IPS-20b (cell line): ENCODE data around the gene LINGO3.
A peak's percentile ranks its signal among the peaks of the same experiment; 100 is the strongest.
"Not testable (repeated sequence)": the region's sequence is repeated elsewhere in the genome, so short reads cannot be mapped to it uniquely, and the experiment has no call there.

Source experiments
- H3K27ac ChIP-seq: one replicate; pipeline ENCODE4 v1.5.1; 2013; ENCODE audit warnings: low read length
- H3K27me3 ChIP-seq: 2 replicates; pipeline ENCODE4 v1.6.1; 2013; ENCODE audit warnings: mild to moderate bottlenecking, low read length, inconsistent platforms; ENCODE audit not compliant: insufficient read depth
- H3K36me3 ChIP-seq: 2 replicates; pipeline ENCODE4 v1.6.1; 2013; ENCODE audit warnings: low read depth, mild to moderate bottlenecking, inconsistent platforms, low read length, moderate library complexity; ENCODE audit not compliant: insufficient read depth
- H3K4me1 ChIP-seq: 2 replicates; pipeline ENCODE4 v1.6.1; 2013; ENCODE audit warnings: mild to moderate bottlenecking, control low read depth, inconsistent platforms, low read length, moderate library complexity; ENCODE audit not compliant: insufficient read depth
- H3K4me3 ChIP-seq: 2 replicates; pipeline ENCODE4 v1.5.1; 2013; ENCODE audit warnings: mild to moderate bottlenecking, low read length, inconsistent platforms
- H3K9ac ChIP-seq: 2 replicates; pipeline ENCODE4 v1.6.1; 2013; ENCODE audit warnings: low read depth, mild to moderate bottlenecking, inconsistent platforms, low read length, moderate library complexity
- H3K9me3 ChIP-seq: 2 replicates; pipeline ENCODE4 v1.6.1; 2013; ENCODE audit warnings: mild to moderate bottlenecking, low read depth, low read length, inconsistent platforms; ENCODE audit not compliant: insufficient read depth

The LINGO3 gene, protein sequence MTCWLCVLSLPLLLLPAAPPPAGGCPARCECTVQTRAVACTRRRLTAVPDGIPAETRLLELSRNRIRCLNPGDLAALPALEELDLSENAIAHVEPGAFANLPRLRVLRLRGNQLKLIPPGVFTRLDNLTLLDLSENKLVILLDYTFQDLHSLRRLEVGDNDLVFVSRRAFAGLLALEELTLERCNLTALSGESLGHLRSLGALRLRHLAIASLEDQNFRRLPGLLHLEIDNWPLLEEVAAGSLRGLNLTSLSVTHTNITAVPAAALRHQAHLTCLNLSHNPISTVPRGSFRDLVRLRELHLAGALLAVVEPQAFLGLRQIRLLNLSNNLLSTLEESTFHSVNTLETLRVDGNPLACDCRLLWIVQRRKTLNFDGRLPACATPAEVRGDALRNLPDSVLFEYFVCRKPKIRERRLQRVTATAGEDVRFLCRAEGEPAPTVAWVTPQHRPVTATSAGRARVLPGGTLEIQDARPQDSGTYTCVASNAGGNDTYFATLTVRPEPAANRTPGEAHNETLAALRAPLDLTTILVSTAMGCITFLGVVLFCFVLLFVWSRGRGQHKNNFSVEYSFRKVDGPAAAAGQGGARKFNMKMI

DNA sequence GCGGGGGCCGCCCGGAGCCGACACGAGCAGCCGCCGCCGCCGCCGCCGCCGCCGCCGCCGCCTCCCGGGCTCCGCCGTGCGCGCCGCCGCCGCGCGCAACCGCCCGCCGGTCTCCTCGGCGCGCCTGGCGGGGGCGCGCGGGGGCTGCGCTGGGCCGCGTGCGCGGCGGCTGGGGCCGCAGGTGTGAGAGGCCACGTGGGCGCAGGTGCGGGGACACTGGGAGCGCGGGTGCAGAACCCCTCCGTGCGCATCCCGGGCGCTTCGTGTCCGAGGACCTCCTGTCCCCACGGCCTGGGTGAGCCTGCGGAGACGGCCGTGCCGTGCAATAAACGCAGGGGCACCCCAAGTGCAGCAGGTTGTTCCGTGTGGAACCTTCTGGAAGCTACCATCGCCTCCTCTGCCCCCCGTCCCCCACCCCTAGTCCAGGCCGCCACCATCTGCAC, at the start of gene LINGO3:
Gene LINGO3, minus strand, starts transcription at position 41 of the 443 bp plus-strand sequence. CDS start 16,378 bp downstream, outside the sequence.
- Histone ChIP-seq H3K9me3 (no peaks in the 10 kb centered on the region), H3K36me3 (no peaks in the 10 kb centered on the region), H3K4me1 (no peaks in the 10 kb centered on the region; the same call in 1 of the 2 replicates), H3K27ac (no peak within 1 kb of the TSS), H3K9ac (no peak within 1 kb of the TSS), H3K4me3 (peak within 1 kb of the TSS; percentile 53; the same call in 1 of the 2 replicates), H3K27me3 (peaks cover 56% of the 10 kb centered on the region)

DNA sequence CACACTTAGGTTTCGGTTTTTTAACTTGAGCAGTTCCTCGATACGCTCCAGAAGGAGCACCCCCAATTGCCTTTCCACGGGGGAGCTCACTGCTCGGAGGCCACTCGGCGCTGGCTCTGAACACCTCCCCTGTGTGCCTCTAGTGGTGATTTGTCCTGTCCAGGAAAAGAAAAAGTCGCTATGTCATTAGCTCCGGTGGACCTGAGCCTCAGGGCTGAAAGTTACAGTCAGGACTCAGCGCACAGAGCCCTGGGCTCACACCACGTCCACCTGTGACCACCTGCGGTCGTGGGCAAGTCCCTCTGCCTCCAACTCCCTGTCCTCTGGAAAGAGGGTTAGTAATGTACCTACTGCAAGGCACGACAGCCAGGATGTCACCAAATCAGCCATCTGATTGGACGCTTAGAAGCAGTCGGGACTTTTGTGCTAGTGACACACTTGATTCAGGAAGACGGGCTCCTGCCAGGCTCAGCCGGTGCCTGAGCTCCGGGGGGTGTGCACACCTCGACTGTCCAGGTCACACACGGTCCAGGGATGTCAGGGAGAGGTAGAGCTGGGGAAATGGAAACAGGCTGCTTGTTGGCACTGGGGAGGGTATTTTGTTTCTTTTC, 48.2 kb upstream of the LINGO3 start:
- H3K9ac ChIP-seq = no peak overlapping the region
- H3K4me1 ChIP-seq = no peaks in the 10 kb centered on the region
- H3K9me3 ChIP-seq = no peaks in the 10 kb centered on the region
- H3K27me3 ChIP-seq = peaks cover 30% of the 10 kb centered on the region
- H3K4me3 ChIP-seq = no peak overlapping the region
- H3K27ac ChIP-seq = no peak overlapping the region
- no peaks in the 10 kb centered on the region for H3K36me3 ChIP-seq

DNA sequence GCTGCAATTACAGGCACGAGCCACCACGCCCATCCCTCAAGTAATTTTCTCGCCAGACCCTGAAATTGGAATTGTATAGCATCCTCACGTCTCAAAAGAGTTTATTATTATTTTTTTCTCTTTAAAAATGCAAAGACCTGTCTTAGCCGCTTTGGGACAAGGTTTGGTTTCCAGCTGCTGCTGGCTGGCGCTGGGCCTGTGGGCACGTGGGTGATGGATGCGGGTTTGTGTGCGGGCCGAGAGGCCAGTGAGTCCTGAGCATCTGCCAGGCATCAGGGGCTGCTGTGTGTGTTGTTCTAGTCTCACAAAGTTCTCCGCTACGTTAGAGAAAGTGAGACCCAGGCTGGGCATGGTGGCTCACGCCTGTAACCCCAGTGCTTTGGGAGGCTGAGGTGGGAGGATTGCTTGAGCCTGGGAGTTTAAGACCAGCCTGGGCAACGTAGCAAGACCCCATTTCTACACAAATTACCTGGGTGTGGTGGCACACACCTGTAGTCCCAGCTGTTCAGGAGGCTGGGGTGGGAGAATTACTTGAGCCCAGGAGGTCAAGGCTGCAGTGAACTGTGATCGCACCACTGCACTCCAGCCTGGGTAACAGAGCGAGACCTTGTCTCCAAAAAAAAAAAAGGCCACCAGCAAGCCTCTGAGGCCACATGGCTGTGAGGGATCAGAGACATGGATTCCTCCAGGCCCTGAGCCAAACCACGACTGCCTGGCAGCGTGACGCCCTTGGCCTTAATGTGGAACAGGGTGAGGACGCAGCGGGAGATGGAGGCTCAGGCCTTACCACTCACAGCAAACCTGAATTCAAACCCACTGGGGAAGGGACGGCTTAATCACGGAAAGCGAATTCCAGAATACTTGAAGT, 47.4 kb upstream of the LINGO3 start:
- H3K27me3 ChIP-seq = peaks cover 25% of the 10 kb centered on the region
- no peaks in the 10 kb centered on the region; the same call in 1 of the 2 replicates for H3K36me3 ChIP-seq
- H3K9ac ChIP-seq = no peak overlapping the region
- no peak overlapping the region for H3K27ac ChIP-seq
- no peaks in the 10 kb centered on the region for H3K9me3 ChIP-seq
- no peak overlapping the region for H3K4me3 ChIP-seq
- no peaks in the 10 kb centered on the region for H3K4me1 ChIP-seq

DNA sequence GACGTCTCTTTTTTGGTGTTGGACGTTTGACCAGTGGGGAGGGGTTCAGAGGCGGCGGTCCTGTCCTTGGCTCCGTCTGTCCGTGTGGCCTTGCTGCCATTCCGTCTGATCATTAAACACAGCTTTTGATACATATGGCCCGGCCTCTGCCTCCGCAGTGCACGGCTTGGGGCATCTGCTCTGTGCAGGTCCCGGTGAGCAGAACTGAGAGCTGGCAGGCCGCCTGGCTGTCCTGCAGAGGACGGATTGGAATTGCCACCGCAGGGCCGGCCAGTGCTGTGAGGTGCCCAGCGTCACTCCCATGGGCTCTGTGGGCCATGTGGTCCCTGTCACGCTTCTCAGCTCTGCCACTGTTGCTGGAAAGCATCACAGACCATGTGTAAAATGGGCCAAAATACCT, 46.7 kb upstream of the LINGO3 start:
- Histone ChIP-seq H3K4me1 (no peaks in the 10 kb centered on the region), H3K9ac (no peak overlapping the region), H3K9me3 (no peaks in the 10 kb centered on the region), H3K36me3 (peaks cover 7% of the 10 kb centered on the region), H3K4me3 (no peak overlapping the region), H3K27me3 (peaks cover 18% of the 10 kb centered on the region), H3K27ac (no peak overlapping the region)

DNA sequence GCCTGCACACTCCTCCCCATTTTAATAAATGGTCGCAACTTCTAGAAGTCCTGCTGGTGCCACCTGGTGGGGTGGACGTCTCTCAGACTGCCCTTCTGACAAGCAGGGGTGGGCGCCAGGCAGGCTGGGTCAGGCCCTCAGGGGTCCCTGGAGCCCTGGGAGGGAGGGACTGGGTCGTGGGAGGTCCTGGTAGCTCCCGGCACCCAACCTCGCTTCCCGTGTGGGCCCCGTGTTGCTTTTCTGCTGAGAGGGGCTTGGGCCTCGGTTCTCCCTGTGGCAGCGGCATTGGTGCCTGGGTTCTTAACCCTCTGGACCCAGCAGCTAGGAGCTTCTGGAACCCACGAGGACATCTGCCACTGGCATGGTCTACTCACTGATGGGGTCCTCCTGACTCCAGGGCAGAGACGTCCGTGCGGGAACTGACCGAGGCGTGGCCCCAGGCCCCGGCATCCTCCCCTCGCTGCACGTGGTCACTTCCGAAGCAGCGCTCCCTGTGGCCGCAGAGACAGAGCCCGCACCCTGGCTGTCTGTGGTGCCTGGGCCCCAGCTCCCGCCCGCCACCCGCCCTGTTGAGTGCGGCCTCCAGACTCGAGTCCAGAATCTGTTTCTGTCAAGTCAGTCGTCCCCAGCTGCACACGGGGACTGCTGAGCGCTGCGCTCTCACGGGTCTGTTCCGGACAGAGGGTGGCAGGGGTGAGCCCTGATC, 46.1 kb upstream of the LINGO3 start:
- Histone ChIP-seq H3K4me1 (no peaks in the 10 kb centered on the region), H3K9ac (no peak overlapping the region), H3K9me3 (no peaks in the 10 kb centered on the region), H3K4me3 (no peak overlapping the region), H3K36me3 (peaks cover 7% of the 10 kb centered on the region), H3K27me3 (peaks cover 11% of the 10 kb centered on the region), H3K27ac (no peak overlapping the region)

DNA sequence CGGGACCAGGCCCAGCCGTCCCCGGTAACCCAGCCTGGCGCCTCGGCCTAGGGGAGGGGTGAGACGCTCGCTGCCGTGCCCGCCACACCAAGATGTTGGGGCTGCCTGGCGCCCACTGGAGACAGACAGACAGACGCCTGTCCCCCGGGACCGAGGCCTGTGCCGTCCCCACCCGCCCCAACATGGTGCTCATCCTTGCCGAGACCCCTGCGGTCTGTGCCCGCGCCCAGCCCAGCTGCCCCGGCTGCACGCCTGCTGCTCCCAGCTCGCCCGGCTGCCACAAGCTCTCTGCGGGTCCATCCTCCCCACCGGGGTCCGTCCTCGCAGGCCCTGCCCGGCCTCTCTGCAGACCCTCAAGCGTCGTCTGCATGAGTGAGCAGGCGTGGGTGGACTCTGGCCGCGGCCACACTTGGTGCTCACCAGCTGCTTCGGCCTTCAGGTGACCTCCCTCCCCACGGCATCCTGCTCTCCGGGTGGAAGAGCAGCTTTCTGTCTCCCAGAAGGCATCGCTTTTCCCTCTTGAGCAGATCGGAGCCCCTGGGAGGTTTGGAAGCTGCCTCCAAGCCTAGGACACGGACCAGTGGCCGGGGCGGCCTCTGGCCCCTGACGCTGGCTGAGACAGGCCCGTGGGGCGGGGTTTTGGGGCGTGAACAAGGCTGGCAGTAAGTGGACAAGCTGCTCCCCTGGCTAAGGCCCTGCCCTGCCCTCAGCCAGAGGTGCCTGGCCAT, 45.4 kb upstream of the LINGO3 start:
- Histone ChIP-seq H3K9ac (no peak overlapping the region), H3K9me3 (no peaks in the 10 kb centered on the region), H3K27ac (no peak overlapping the region), H3K36me3 (peaks cover 7% of the 10 kb centered on the region), H3K27me3 (peaks cover 4% of the 10 kb centered on the region; the same call in 1 of the 2 replicates), H3K4me3 (no peak overlapping the region), H3K4me1 (no peaks in the 10 kb centered on the region)

DNA sequence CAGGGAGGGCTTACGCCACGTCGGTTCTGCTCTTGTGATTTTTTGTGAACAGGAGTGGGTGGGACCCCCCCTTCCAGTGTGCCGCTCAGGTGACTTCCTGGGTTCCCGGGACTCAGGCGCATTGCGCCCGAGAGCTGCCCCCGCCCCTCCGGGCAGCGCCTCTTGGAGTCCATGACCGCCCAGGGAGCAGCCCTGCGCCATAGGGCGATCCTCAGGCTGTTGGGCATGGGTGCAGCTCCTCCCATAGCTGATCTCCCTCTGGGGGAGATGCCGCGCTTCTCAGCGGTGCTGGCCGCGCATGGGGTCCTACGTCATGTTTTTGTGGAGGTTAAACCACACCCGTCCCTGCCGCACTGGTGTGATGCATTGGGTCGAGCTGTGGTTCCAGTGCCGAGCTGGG, 44.2 kb upstream of the LINGO3 start:
- no peaks in the 10 kb centered on the region for H3K4me1 ChIP-seq
- H3K27me3 ChIP-seq = no peaks in the 10 kb centered on the region
- no peak overlapping the region for H3K9ac ChIP-seq
- H3K9me3 ChIP-seq = no peaks in the 10 kb centered on the region
- peaks cover 7% of the 10 kb centered on the region for H3K36me3 ChIP-seq
- no peak overlapping the region for H3K27ac ChIP-seq
- H3K4me3 ChIP-seq = no peak overlapping the region

DNA sequence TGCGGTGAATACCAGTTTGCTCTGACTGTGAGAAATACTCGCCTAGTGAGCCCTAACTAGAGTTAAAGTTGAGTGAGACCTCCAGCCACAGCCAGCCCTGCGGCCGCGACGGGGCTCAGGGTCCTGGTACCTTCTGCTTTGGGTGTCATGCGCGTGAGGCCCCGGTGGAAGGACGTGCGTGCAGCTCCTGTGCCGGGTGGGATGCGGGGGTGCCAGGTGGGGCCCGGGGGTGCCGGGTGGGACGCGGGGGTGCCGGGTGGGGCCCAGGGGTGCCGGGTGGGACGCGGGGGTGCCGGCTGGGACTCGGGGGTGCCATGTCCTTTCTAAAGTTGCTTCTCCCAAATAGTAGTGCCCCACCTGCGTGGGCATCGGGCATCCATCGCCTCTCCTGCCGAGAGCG, 43.6 kb upstream of the LINGO3 start:
- Histone ChIP-seq H3K4me3 (no peak overlapping the region), H3K27ac (no peak overlapping the region), H3K36me3 (peaks cover 11% of the 10 kb centered on the region), H3K4me1 (no peaks in the 10 kb centered on the region), H3K9ac (no peak overlapping the region), H3K9me3 (no peaks in the 10 kb centered on the region), H3K27me3 (no peaks in the 10 kb centered on the region)

DNA sequence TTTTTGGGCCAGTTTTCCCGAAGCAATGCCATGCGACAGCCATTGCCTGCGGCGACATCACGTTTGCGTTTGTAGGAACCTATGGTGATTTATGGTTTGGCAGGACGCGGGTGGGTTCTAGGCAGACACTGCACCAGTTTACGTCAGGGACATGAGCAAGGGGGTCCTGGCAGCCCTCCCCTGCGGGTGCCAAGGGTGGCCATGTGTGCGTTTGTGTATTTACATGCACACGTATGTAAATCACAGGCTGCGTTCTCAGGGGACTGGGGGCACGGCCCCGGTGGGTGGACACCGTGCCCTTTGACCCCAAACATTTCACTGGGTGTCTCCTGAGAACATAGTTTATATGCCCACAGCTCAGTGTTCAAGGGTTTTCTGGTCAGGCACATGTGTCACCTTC, 42.7 kb upstream of the LINGO3 start:
- Histone ChIP-seq H3K4me1 (no peaks in the 10 kb centered on the region), H3K36me3 (peaks cover 14% of the 10 kb centered on the region), H3K27me3 (no peaks in the 10 kb centered on the region), H3K9me3 (no peaks in the 10 kb centered on the region), H3K27ac (no peak overlapping the region), H3K4me3 (no peak overlapping the region), H3K9ac (no peak overlapping the region)

DNA sequence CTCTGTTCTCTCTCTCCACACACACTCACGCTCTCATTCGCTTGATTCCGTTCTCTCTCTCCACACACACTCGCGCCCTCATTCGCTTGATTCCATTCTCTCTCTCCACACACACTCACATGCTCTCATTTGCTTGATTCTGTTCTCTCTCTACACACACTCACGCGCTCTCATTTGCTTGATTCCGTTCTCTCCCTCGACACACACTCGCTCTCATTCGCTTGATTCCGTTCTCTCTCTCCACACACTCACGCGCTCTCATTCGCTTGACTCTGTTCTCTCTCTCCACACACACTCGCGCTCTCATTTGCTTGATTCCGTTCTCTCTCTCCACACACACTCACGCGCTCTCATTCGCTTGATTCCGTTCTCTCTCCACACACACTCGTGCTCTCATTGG, 41.9 kb upstream of the LINGO3 start:
- not testable (repeated sequence) for H3K27me3 ChIP-seq, H3K9me3 ChIP-seq, H3K4me1 ChIP-seq, H3K27ac ChIP-seq, H3K9ac ChIP-seq, H3K4me3 ChIP-seq
- peaks cover 14% of the 10 kb centered on the region for H3K36me3 ChIP-seq
